Measurements from ENCODE around the gene OR12D1. TPM values are rescaled to one million over a fixed set of nuclear protein-coding genes. Genes with fewer than 3 reads are reported as not detected.
"Not testable (repeated sequence)": the region's sequence is repeated elsewhere in the genome, so short reads cannot be mapped to it uniquely, and the experiment has no call there.

The OR12D1 gene
- total and polyA plus RNA-seq, 8 donors = not detected

- no peaks in the 10 kb centered on the region for H3K9me3 ChIP-seq
- H3K36me3 ChIP-seq = no peaks in the 10 kb centered on the region
- intact Hi-C loops (cut with DNase I) = no loop called here
- H3K4me1 ChIP-seq = no peaks in the 10 kb centered on the region
- H3K27ac ChIP-seq = no peak overlapping the region
- no peaks in the 10 kb centered on the region for H3K27me3 ChIP-seq
- TF ChIP-seq, protein P1, sequence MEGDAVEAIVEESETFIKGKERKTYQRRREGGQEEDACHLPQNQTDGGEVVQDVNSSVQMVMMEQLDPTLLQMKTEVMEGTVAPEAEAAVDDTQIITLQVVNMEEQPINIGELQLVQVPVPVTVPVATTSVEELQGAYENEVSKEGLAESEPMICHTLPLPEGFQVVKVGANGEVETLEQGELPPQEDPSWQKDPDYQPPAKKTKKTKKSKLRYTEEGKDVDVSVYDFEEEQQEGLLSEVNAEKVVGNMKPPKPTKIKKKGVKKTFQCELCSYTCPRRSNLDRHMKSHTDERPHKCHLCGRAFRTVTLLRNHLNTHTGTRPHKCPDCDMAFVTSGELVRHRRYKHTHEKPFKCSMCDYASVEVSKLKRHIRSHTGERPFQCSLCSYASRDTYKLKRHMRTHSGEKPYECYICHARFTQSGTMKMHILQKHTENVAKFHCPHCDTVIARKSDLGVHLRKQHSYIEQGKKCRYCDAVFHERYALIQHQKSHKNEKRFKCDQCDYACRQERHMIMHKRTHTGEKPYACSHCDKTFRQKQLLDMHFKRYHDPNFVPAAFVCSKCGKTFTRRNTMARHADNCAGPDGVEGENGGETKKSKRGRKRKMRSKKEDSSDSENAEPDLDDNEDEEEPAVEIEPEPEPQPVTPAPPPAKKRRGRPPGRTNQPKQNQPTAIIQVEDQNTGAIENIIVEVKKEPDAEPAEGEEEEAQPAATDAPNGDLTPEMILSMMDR (IDR thresholded peaks at IDR 0.05) = no peak
- no peak overlapping the region for H3K4me3 ChIP-seq
- no peak for DNase-seq
- ATAC-seq = no peak
Measured at GRCh38 chr6:29424575-29424974, 9.8 kb downstream of the OR12D1 start.

DNA sequence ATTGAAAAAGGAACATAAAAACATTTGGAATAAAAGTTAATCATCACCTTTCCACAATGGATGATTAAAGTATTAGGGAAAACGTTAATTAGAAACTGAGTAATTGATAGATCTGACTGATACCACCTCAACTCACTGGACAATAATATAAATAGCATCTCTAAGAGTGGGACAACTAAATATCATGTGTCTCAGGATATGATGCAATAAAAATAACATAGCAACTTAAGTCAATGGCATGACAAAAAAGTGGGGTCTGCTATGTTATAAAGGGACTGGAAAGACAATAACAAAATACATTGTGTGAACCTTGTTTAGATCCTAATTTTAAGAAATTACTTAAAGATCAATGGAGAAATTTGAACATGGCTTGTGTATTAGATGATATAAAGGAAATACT, 10.3 kb downstream of the OR12D1 start:
- intact Hi-C loops (cut with DNase I) = no loop called here

GRCh38 chr6:29426654-29427053, 11.9 kb downstream of the OR12D1 start:
- Histone ChIP-seq H3K4me1 (no peaks in the 10 kb centered on the region), H3K4me3 (no peak overlapping the region), H3K9me3 (no peaks in the 10 kb centered on the region), H3K36me3 (no peaks in the 10 kb centered on the region), H3K27me3 (no peaks in the 10 kb centered on the region), H3K27ac (no peak overlapping the region)
- no peak for ATAC-seq
- no peak for DNase-seq
- TF ChIP-seq, protein P1 (IDR thresholded peaks at IDR 0.05) = no peak
- intact Hi-C loops (cut with DNase I) = no loop called here

More for the DNA sequence above, 10.3 kb downstream of the OR12D1 start:
- TF ChIP-seq, protein P1 (IDR thresholded peaks at IDR 0.05) = no peak
- Histone ChIP-seq H3K36me3 (no peaks in the 10 kb centered on the region), H3K4me3 (no peak overlapping the region), H3K9me3 (no peaks in the 10 kb centered on the region), H3K27me3 (no peaks in the 10 kb centered on the region), H3K27ac (no peak overlapping the region), H3K4me1 (no peaks in the 10 kb centered on the region)
- DNase-seq (no peak), ATAC-seq (no peak)

DNA sequence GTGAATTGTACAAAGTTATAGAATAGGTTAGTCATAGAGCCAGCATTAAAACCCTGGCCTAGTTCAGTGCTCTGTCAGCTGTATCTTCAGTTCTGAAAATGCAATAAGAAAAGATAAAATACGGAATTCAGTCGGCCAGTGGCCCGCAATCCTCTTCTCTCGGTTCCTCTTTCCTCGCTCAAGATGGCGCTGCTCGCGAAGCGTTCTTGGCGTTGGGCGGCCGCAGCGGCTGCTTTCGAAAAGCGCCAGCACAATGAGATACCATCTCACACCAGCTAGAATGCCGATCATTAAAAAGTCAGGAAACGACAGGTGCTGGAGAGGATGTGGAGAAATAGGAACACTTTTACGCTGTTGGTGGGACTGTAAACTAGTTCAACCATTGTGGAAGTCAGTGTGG, 22.0 kb downstream of the OR12D1 start:
- intact Hi-C loops (cut with DNase I); ATAC-seq; H3K4me3 ChIP-seq; H3K4me1 ChIP-seq; H3K36me3 ChIP-seq; H3K9me3 ChIP-seq; H3K27ac ChIP-seq; H3K27me3 ChIP-seq: not testable (repeated sequence)
- DNase-seq = peak in 1 of 4 donors; percentile 62

GRCh38 chr6:29439006-29439405, 24.3 kb downstream of the OR12D1 start, which contains the start of gene OR10C1:
Gene OR10C1 (plus strand): TSS chr6:29439306. CDS start chr6:29440016, 710 bp downstream.
- ATAC-seq = no peak
- no peaks in the 10 kb centered on the region for H3K9me3 ChIP-seq
- no peaks in the 10 kb centered on the region for H3K36me3 ChIP-seq
- no peaks in the 10 kb centered on the region for H3K4me1 ChIP-seq
- H3K27me3 ChIP-seq = no peaks in the 10 kb centered on the region
- intact Hi-C loops (cut with DNase I) = no loop called here
- no peak within 1 kb of the TSS for H3K4me3 ChIP-seq
- TF ChIP-seq, protein P1 (IDR thresholded peaks at IDR 0.05) = no peak
- H3K27ac ChIP-seq = no peak within 1 kb of the TSS
- no peak for DNase-seq

DNA sequence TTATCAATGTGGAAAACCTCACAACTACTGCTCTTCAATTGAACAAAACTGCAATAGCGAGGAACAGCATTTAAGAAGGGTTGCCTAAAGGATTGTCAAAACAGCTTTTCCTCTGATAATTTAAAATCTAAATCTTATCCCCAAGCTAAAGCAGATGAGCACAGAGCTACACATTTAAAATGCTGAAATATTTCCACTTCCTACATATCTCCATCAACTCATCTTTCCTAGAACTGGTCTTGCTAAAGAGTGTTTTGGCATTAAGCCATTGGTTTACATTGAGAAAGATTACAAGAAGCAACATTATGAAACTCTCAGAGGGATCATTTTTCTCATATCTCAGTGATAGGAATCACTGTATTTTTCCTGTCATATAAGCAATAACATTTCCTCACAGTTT, 28.0 kb downstream of the OR12D1 start:
- peak in 1 of 4 donors; percentile 10 for DNase-seq

GRCh38 chr6:29444031-29444430, 29.3 kb downstream of the OR12D1 start:
- H3K4me1 ChIP-seq; H3K4me3 ChIP-seq; H3K27me3 ChIP-seq; H3K27ac ChIP-seq; DNase-seq; H3K9me3 ChIP-seq; H3K36me3 ChIP-seq; ATAC-seq; intact Hi-C loops (cut with DNase I): not testable (repeated sequence)

More for the DNA sequence above, 28.0 kb downstream of the OR12D1 start:
- intact Hi-C loops (cut with DNase I) = no loop called here
- TF ChIP-seq, protein P1 (IDR thresholded peaks at IDR 0.05) = no peak
- Histone ChIP-seq H3K27me3 (no peaks in the 10 kb centered on the region), H3K4me3 (no peak overlapping the region), H3K9me3 (peaks cover 0 to 2% of the 10 kb centered on the region in 2 donors), H3K27ac (no peak overlapping the region), H3K36me3 (no peaks in the 10 kb centered on the region), H3K4me1 (no peaks in the 10 kb centered on the region)
- ATAC-seq = no peak
